ENCODE results near the gene ZNF229. TPM values are rescaled to one million over a fixed set of nuclear protein-coding genes. Genes with fewer than 3 reads are reported as not detected.
A peak's percentile ranks its signal among the peaks of the same experiment; 100 is the strongest.
"Not testable (repeated sequence)": the region's sequence is repeated elsewhere in the genome, so short reads cannot be mapped to it uniquely, and the experiment has no call there.

ZNF229 gene
- total RNA-seq, 1 experiment from 2014 or later: 6.2 TPM

DNA sequence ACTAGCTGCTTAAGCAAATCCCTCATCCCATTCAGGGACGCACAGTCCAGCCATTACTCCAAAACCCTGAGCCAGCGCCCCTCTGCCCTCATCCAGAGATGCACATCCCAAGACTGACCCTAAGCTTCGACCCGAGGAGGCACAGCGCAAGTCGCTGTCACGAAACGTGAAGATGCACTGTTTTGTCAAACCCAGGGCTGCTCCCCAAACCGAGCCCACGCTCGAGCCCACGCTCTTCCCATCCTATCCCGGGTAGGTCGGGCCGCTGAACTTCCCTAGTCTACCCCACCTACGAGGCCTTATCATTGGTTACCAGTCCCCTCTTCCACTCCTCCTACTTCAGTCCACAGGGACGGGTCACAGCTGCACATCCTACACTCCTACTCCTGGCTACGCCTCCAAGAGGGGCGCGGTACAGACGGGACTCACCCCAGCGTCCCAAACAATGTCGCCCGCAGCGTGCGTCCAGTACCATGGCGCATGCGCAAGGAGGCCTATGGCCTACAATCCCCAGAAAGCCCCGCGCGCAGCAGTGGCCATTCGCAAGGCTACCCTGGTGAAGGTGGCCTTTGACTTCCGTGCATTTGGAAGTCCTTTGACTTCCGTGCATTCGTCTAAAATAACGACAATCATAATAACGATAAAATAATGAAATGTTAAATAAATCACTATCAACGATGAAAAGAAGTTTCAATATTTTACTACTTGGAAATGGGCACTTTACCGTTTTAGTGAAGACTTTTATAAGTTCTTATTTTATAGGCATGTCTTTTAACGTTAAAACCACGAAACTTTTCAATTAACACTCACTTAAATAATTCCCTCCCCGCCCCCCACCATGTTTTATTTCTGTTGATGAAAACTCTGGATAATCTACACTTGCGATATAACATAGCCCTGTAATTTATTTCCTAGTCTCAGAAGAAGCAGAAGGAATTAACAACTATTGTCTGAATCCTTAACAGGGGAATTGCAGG lies 46.8 kb downstream of the ZNF229 start, which contains the start of gene ZNF285:
Gene ZNF285, minus strand, starts transcription at position 470 of the 977 bp plus-strand sequence. CDS start 4,395 bp downstream, outside the sequence.
- Histone ChIP-seq H3F3A (ENCODE audit: low read length, unreplicated experiment) (no peaks in the 10 kb centered on the region), H3K36me3 (ENCODE audit: low read depth, low read length) (no peaks in the 10 kb centered on the region), H3K4me3 (ENCODE audit: low read length) (peak within 1 kb of the TSS; percentile 32), H3K9ac (ENCODE audit: low read length) (no peak within 1 kb of the TSS), H3K4me1 (ENCODE audit: insufficient read depth, low read length) (no peaks in the 10 kb centered on the region), H3K9me2 (replicated peaks; ENCODE audit: low read length) (no peaks in the 10 kb centered on the region), H3K27me3 (ENCODE audit: low read length) (no peaks in the 10 kb centered on the region), H3K9me3 (ENCODE audit: low read length) (no peaks in the 10 kb centered on the region), H4K20me1 (ENCODE audit: low read length) (no peaks in the 10 kb centered on the region), H2AFZ (ENCODE audit: low read length) (peak within 1 kb of the TSS; percentile 69), H3K27ac (ENCODE audit: low read length) (no peak within 1 kb of the TSS), H3K4me2 (ENCODE audit: low read length) (peak within 1 kb of the TSS; percentile 10; the same call in 1 of the 2 replicates), H3K79me2 (ENCODE audit: low read length) (no peaks in the 10 kb centered on the region)
- intact Hi-C loops (cut with micrococcal nuclease): no loop called here
- peak; percentile 48 for DNase-seq
- no TSS peak for BruUV-seq (replicated peaks)
- TF ChIP-seq CTCF (conservative IDR thresholded peaks at IDR 0.05; ENCODE audit: low read depth, low read length) (no peak), EZH2phosphoT487 (IDR thresholded peaks at IDR 0.05; ENCODE audit: borderline replicate concordance, low read length) (no peak), EZH2 (IDR thresholded peaks at IDR 0.05; ENCODE audit: low read length, unreplicated experiment) (no peak)
- CTCF ChIA-PET: no interaction called here
- POLR2A ChIA-PET (ENCODE audit: unreplicated experiment): no interaction called here
- ATAC-seq: no peak

- H3K79me2 ChIP-seq (ENCODE audit: low read length); BruUV-seq (replicated peaks); H3K4me1 ChIP-seq (ENCODE audit: insufficient read depth, low read length); H3F3A ChIP-seq (ENCODE audit: low read length, unreplicated experiment); H3K9ac ChIP-seq (ENCODE audit: low read length); intact Hi-C loops (cut with micrococcal nuclease); H3K4me3 ChIP-seq (ENCODE audit: low read length); CTCF ChIA-PET; H3K27me3 ChIP-seq (ENCODE audit: low read length); H2AFZ ChIP-seq (ENCODE audit: low read length); H3K9me3 ChIP-seq (ENCODE audit: low read length); H3K4me2 ChIP-seq (ENCODE audit: low read length); ATAC-seq; H3K9me2 ChIP-seq (replicated peaks; ENCODE audit: low read length); POLR2A ChIA-PET (ENCODE audit: unreplicated experiment); H4K20me1 ChIP-seq (ENCODE audit: low read length); DNase-seq; H3K36me3 ChIP-seq (ENCODE audit: low read depth, low read length); H3K27ac ChIP-seq (ENCODE audit: low read length): not testable (repeated sequence)
Measured at GRCh38 chr19:44389268-44389667, 59.0 kb downstream of the ZNF229 start.

Other genes starting within 250 kb of the ZNF229 start
- gene ZNF227, start 235.9 kb downstream of the ZNF229 start, total RNA-seq (2014; rRNA removed): 4.9 and 8.7 TPM in 2 replicates
- 0.69 and 0.73 TPM in 2 replicates for gene ZNF233, start 188.6 kb downstream of the ZNF229 start, total RNA-seq (2014; rRNA removed)
- 0.92 and 1.0 TPM in 2 replicates for gene ZNF235, start 143.4 kb downstream of the ZNF229 start, total RNA-seq (2014; rRNA removed)
- gene ZNF112, start 91.8 kb downstream of the ZNF229 start, total RNA-seq (2014; rRNA removed): 1.9 and 2.5 TPM in 2 replicates
- gene ZNF285, start 46.9 kb downstream of the ZNF229 start, total RNA-seq (2014; rRNA removed): 0.12 and 0.22 TPM in 2 replicates
- gene ZNF180, start 52.0 kb upstream of the ZNF229 start, total RNA-seq (2014; rRNA removed): 7.1 and 9.8 TPM in 2 replicates
- not detected in 2 replicates for gene CEACAM20, start 81.2 kb upstream of the ZNF229 start, total RNA-seq (2014; rRNA removed)
- gene IGSF23, start 165.1 kb upstream of the ZNF229 start, total RNA-seq (2014; rRNA removed): not detected in 2 replicates
- 67.8 and 75.3 TPM in 2 replicates for gene PVR, start 195.4 kb upstream of the ZNF229 start, total RNA-seq (2014; rRNA removed)
- gene CEACAM19, start 223.0 kb upstream of the ZNF229 start, total RNA-seq (2014; rRNA removed): 2.2 and 4.3 TPM in 2 replicates